ENCODE measurements around the gene DHRS3. TPM values are rescaled to one million over a fixed set of nuclear protein-coding genes. Genes with fewer than 3 reads are reported as not detected.

The DHRS3 gene
- total and polyA plus RNA-seq, 10 of the 15 experiments (the other 5 are each of a cell fraction or from before 2014, with no cell fraction given): 0.23 to 29.7 (median 1.2) TPM

DNA sequence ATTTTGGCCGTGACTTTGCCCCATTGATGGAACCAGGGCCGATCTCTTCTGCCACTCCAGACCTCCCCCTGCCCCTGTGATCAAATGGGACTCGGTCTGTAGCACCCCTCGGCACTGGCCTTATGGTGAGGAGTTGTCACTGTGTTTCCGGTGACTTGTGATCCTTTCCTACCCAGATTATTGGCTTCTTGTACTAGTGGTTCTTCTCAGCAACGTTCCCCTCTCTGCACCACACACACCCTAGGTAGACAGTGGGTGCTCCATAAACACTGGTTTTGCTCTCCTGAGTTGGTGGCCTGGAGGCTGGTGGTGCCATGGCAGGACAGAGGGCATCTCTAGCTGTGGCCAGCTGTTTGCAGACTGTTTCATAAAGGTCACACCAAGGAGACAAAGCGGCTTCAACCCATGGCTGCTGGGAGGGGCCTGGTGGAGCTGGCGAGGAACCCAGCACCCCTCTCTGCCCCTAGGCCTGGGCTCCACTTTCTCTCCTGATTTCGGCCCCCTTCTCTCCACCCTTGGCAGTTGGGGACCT, 50.7 kb downstream of the DHRS3 start:
- H3K4me3 ChIP-seq: no peak overlapping the region
- H3K27ac ChIP-seq (ENCODE audit: control insufficient read depth, insufficient read depth): no peak overlapping the region
- H2AFZ ChIP-seq (ENCODE audit: control insufficient read depth, low read depth, low read length): no peak overlapping the region
- RAD21 ChIA-PET (ENCODE audit: unreplicated experiment): no interaction called here
- CTCF ChIA-PET: no interaction called here
- no TSS peak for BruUV-seq (replicated peaks)
- SMC1A ChIA-PET (ENCODE audit: uncharacterized antibody, unreplicated experiment): no interaction called here
- H3K79me2 ChIP-seq (ENCODE audit: control insufficient read depth, insufficient read depth, low read length): no peaks in the 10 kb centered on the region
- intact Hi-C loops (cut with micrococcal nuclease; ENCODE audit: unreplicated experiment): no loop called here
- no peak overlapping the region for H3K4me2 ChIP-seq (ENCODE audit: control insufficient read depth, insufficient read depth)
- no peak overlapping the region for H3K9ac ChIP-seq (ENCODE audit: control insufficient read depth, insufficient read depth, low read length)
- WGBS (ENCODE audit: insufficient coverage, insufficient replicate concordance, low lambda C conversion rate, missing lambda C conversion rate): 21% methylated on average over 9 of the region's 9 CpGs
- POLR2A ChIA-PET: no interaction called here
- TF ChIP-seq KLF5 (IDR thresholded peaks at IDR 0.05; ENCODE audit: partially characterized antibody) (no peak), FOXK2 (IDR thresholded peaks at IDR 0.05) (no peak), E4F1 (IDR thresholded peaks at IDR 0.05; ENCODE audit: borderline replicate concordance, partially characterized antibody) (no peak), TCF12 (IDR thresholded peaks at IDR 0.05; ENCODE audit: low read depth, low read length) (no peak), FOXM1 (IDR thresholded peaks at IDR 0.05; ENCODE audit: low read depth, low read length) (no peak), EZH2 (IDR thresholded peaks at IDR 0.05; ENCODE audit: borderline replicate concordance, control insufficient read depth, low read depth, low read length) (no peak), ZZZ3 (IDR thresholded peaks at IDR 0.05; ENCODE audit: control insufficient read depth, insufficient read length, low read depth) (no peak), ETV6 (conservative IDR thresholded peaks at IDR 0.05 in 1 of 2, IDR thresholded peaks at IDR 0.05 in 1 of 2; ENCODE audit: borderline replicate concordance in 1 of 2, low read depth in 1 of 2) (no peak), MTA2 (IDR thresholded peaks at IDR 0.05; ENCODE audit: low read depth) (no peak)
- peaks cover 20% of the 10 kb centered on the region; the same call in 2 of the 3 replicates for H3K9me3 ChIP-seq (replicated peaks; ENCODE audit: control insufficient read depth, insufficient read depth, low read length)
- FAIRE-seq: no peak
- H3K4me1 ChIP-seq (ENCODE audit: control insufficient read depth, insufficient read depth, low read length): no peaks in the 10 kb centered on the region
- no peaks in the 10 kb centered on the region for H3K27me3 ChIP-seq (replicated peaks in 1 of 2; ENCODE audit: control insufficient read depth in 2 of 2, insufficient read depth in 2 of 2, low read length in 1 of 2)
- H3K36me3 ChIP-seq (ENCODE audit: control insufficient read depth in 2 of 2, insufficient read depth in 2 of 2, low read length in 1 of 2): no peaks in the 10 kb centered on the region
- in situ Hi-C loops (cut with MboI): no loop called here
- no peak for DNase-seq (ENCODE audit: low read depth, low spot score)
- no peaks in the 10 kb centered on the region for H4K20me1 ChIP-seq (ENCODE audit: control insufficient read depth, insufficient read depth)
- ATAC-seq: no peak
